Ecto neural progenitor cell (in vitro differentiated cells): ENCODE results near the gene WDR45B.
"Not testable (repeated sequence)": the region's sequence is repeated elsewhere in the genome, so short reads cannot be mapped to it uniquely, and the experiment has no call there.

Experiments used
- DNase-seq: peaks from one replicate; pipeline ENCODE4 v3.0.0-alpha.2; 2018; ENCODE audit warnings: low spot score

The WDR45B gene

GRCh38 chr17:82599674-82600661, 48.3 kb downstream of the WDR45B start:
- DNase-seq, result no peak

- DNase-seq, result no peak
Observed at GRCh38 chr17:82598256-82599119, 49.8 kb downstream of the WDR45B start.

- DNase-seq, result no peak
Observed at GRCh38 chr17:82596837-82597672, 51.2 kb downstream of the WDR45B start.

GRCh38 chr17:82596296-82596695, 51.9 kb downstream of the WDR45B start:
- DNase-seq, result no peak

- DNase-seq, result no peak
Observed at GRCh38 chr17:82595893-82596292, 52.4 kb downstream of the WDR45B start.

GRCh38 chr17:82594571-82594970, 53.7 kb downstream of the WDR45B start:
- DNase-seq, result no peak

GRCh38 chr17:82593590-82594087, 54.6 kb downstream of the WDR45B start:
- no peak for DNase-seq

GRCh38 chr17:82592767-82593589, 55.3 kb downstream of the WDR45B start:
- DNase-seq, result no peak

GRCh38 chr17:82592289-82592766, 55.9 kb downstream of the WDR45B start:
- DNase-seq, result no peak

GRCh38 chr17:82590881-82591539, 57.2 kb downstream of the WDR45B start:
- no peak for DNase-seq

- no peak for DNase-seq
Observed at GRCh38 chr17:82590216-82590615, 58.0 kb downstream of the WDR45B start.

- DNase-seq, result no peak
Observed at GRCh38 chr17:82589851-82590180, 58.4 kb downstream of the WDR45B start.

GRCh38 chr17:82588266-82589175, 59.7 kb downstream of the WDR45B start:
- DNase-seq, result no peak

- no peak for DNase-seq
Observed at GRCh38 chr17:82587234-82588086, 60.8 kb downstream of the WDR45B start.

- DNase-seq, result no peak
Observed at GRCh38 chr17:82586576-82587233, 61.5 kb downstream of the WDR45B start.

- DNase-seq, result not testable (repeated sequence)
Observed at GRCh38 chr17:82585935-82586575, 62.2 kb downstream of the WDR45B start.

GRCh38 chr17:82583720-82584234, 64.5 kb downstream of the WDR45B start:
- DNase-seq, result no peak
